GM21447 (cell line): ENCODE measurements around the gene EXOC8.

ENCODE experiments used
- ATAC-seq: cut with Tn5 transposase; IDR thresholded peaks from one replicate; pipeline ENCODE4 v1.9.1; 2021; ENCODE audit not compliant: unreplicated experiment

The EXOC8 gene

DNA sequence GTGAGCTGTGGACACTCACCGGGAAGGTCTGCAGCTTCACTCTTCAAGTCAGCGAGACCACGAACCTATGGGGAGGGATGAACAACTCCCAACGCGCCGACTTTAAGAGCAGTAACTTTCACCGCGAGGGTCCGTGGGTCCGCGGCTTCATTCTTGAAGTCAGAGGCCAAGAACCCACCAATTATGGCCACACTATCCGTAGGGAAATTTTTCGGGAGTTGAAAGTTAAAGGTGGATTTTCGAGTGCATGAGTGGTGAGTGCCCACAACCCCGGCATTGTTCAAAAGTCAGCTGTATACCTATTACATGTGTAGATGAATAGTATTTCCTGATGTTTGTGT, 19.7 kb downstream of the EXOC8 start:
- no peak for ATAC-seq

DNA sequence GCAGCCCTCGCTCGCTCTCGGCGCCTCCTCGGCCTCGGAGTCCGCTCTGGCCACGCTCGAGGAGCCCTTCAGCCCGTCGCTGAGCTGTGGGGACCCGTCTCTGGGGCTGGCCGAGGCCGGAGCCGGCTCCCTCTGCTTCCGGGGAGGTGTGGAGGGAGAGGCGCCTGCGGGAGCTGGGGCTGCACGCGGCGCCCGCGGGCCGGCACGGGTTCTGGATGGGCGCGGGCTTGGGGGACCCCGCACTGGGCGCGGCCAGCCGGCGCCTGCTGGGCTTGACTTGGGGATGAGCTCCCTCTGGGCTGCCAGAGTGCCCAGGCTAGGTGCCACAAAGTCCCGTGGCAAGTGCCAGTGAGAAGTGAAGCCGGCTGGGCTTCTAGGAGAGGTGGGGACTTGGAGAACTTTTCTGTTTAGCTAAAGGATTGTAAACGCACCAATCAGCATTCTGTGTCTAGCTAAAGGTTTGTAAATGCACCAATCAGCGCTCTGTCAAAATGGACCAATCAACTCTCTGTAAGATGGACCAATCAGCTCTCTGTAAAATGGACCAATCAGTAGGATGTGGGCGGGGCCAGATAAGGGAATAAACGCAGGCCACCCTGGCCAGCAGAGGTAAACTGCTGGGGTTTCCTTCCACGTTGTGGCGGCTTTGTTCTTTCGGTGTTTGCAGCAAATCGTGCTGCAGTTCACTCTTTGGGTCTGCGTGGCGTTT, 20.2 kb downstream of the EXOC8 start:
- ATAC-seq = no peak

DNA sequence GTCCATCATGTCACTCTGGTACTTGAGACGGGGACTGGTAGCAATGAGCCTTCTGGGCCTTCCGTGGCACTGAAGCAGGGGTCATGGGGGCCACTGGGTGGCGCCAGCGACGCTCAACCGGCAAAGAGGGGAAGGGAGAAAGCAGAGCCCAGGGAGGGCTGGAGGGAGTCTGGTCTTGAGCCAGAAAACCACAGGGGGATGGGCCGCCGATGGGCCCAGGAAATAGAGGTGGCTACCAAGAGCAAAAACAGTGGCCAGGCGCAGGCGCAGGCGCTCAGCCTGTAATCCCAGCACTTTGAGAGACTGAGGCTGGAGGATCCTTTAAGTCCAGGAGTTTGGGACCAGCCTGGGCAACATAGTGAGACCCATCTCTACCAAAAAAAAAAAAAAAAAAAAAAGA, 21.8 kb downstream of the EXOC8 start:
- ATAC-seq = peak; percentile 73

GRCh38 chr1:231313661-231314060, 24.0 kb downstream of the EXOC8 start:
- ATAC-seq = no peak

- no peak for ATAC-seq
These were observed 25.2 kb downstream of the EXOC8 start for GRCh38 chr1:231312432-231312788.

DNA sequence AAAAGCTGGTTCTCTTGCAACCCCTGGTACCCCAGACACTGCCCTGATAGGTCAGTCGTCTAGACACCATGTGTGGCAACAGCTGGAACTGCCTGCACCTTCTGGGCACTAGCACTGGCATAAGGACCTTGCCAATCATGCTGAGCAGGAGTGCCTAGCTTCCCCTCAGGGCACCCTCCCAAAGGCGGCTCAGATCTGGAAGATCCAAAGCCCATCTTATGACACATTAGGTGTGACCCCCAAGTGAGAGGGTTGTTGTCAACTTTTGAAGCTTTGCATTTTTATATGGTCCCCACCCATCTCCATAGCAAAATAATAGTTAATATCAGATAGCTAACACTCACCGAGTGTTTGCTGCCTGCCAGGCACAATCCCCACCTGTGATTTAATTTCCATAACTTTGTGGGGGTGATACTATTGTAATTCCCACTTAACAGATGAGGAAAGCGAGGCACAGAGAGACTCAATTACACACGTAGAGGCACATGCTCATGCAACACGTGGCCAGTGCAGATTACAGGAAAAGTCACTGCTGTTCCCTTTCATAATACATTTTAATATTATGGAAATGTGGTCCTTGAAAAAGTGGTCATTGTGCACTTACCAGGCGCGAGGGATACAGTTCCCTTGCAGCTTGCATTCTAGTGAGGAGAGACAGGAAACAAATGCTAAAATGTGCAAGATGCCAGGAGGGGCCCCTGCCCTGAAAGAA, 25.8 kb downstream of the EXOC8 start:
- ATAC-seq = no peak

- ATAC-seq = no peak
These were observed 27.2 kb downstream of the EXOC8 start for GRCh38 chr1:231310391-231310934.

GRCh38 chr1:231301990-231302389, 35.7 kb downstream of the EXOC8 start:
- ATAC-seq = no peak

- ATAC-seq = no peak
These were observed 41.7 kb downstream of the EXOC8 start for GRCh38 chr1:231295938-231296337.

- ATAC-seq = no peak
These were observed 51.0 kb downstream of the EXOC8 start for GRCh38 chr1:231286603-231287002.

GRCh38 chr1:231284441-231284840, 53.2 kb downstream of the EXOC8 start:
- ATAC-seq = no peak
